SHP77 treated with DMSO at 0.1 percent for 48 hours (cell line): Measurements from ENCODE around the gene PNMT.

Experiments used
- DNase-seq: peaks from one replicate; lab custom pipeline; 2025; lab: John Stamatoyannopoulos, UW

The PNMT gene

GRCh38 chr17:39633570-39634183, 34.6 kb upstream of the PNMT start:
- DNase-seq, result no peak

- peak; percentile 44 for DNase-seq
These were observed 33.8 kb upstream of the PNMT start for GRCh38 chr17:39634384-39634871.

DNA sequence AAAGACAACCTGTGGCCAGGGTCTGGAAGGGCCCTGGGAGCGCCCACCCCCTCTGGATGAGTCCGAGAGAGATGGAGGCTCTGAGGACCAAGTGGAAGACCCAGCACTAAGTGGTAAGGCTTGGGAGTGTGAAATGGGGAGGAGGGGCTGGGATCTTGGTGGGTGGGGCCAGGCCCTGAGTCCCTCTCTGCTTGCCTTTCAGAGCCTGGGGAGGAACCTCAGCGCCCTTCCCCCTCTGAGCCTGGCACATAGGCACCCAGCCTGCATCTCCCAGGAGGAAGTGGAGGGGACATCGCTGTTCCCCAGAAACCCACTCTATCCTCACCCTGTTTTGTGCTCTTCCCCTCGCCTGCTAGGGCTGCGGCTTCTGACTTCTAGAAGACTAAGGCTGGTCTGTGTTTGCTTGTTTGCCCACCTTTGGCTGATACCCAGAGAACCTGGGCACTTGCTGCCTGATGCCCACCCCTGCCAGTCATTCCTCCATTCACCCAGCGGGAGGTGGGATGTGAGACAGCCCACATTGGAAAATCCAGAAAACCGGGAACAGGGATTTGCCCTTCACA, 32.6 kb upstream of the PNMT start:
- no peak for DNase-seq

DNA sequence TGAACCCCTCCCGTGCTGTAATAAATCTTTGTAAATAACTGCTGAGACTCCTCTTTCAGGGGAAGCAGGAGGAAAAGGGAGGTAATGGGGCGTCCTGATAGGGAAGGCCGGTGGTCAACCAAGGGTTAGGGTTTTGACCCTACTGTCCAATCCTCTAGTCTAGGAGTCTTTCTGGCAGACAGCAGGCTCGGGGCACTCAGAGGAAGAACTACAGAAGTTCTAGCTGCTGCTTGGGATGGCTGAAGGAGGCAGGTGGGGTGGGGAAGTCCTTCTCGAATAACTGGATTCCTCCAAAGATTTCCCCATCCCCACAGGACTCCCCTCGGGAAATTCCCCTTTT, 31.7 kb upstream of the PNMT start:
- no peak for DNase-seq

DNA sequence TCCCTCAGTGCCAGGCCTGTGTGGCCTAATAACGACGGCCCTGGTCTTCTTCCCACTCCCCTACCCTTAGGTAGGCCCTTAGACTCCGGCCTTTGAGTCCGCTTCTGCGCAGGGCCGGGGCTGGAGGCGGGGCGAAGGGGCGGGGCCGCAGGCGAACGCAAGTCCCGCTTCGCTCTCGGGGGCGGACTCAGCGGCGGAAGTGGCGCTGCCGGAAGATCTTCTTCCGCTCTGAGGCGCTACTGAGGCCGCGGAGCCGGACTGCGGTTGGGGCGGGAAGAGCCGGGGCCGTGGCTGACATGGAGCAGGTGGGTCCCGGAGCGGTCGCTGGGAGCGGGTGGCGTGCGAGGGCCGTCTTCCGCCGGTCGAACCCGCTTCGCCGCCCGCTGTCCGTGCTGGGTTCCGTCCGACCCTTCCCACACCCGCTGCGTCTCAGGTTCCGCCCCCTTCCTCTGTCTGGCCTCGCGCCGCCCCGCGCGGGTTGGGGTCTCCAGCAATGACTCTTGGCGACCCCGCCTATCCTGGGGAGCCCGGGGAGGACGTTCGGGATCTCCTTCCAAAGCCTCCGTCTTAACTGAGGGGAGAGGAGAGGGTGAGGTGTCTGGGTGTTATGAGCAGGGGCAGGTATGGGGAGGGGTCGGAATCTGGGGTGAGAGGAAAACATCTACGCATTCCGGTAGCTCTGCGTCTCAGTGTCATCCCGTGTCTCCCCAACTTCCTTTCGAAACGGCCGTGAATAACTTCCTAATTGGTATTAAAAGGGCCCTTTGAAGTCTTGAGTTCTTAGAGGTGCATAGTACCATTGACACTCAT, 31.1 kb upstream of the PNMT start, which contains the start of gene STARD3:
TSS of gene STARD3 (plus strand) at position 218 of the 810 bp plus-strand sequence. CDS start 16,388 bp downstream, outside the sequence.
- DNase-seq, result peak; percentile 27

DNA sequence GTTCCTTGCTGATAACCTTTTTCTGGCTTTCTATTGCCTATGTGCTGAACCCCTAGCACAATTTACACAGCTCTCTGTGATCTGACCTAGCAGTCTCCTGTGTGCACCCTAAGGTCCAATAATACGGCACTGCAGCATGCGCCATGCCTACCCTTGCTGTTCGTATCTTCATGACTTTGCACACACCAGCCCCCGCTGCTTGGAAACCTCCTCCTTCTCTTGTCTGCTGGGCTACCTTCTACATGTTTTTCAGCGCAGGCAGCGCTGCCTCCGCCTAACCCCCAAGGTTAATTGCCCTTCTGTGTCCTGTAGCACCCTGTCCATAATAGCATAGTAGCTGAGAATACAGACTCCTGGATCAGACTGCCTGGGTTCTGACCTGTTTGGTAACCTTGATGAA, 29.9 kb upstream of the PNMT start:
- no peak for DNase-seq

DNA sequence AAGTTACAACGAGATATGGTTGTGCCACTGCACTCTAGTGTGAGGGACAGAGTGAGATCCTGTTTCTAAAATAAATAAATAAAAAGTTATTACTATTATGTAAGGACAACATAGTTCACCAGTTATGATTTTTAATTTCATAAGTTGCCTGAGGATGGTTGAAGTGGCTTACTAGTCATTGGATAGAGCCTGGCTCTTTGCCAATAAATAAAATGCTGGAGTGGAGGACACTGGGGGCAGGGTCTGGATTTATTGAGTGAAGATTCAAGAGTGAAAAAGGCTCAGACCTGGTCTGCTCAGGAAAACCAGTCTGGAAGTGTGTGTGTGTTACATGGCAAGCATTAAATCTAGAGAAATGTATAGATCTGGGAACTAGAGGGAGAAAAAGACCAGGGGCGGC, 29.2 kb upstream of the PNMT start:
- no peak for DNase-seq

GRCh38 chr17:39639566-39640458, 28.4 kb upstream of the PNMT start:
- no peak for DNase-seq

- DNase-seq, result no peak
These were observed 27.6 kb upstream of the PNMT start for GRCh38 chr17:39640591-39641031.

DNA sequence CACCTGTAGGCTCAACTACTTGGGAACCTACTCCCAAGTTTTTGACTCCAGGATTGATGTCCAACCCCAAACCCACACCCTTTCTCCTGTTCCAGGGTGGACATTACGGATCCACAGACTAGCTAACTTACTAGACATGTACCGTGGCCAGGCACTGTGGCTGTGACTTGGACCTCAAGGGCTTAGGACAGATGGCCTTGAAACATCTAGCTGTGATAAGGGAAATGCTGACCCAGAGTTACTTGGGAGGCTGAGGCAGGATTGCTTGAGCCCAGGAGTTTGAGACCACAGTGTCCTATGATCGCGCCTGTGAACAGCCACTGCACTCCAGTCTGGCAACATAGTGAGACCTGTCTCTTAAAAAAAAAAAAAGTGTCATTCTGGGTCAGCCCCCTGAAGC, 27.2 kb upstream of the PNMT start:
- no peak for DNase-seq

- no peak for DNase-seq
These were observed 26.4 kb upstream of the PNMT start for GRCh38 chr17:39641883-39642282.

DNA sequence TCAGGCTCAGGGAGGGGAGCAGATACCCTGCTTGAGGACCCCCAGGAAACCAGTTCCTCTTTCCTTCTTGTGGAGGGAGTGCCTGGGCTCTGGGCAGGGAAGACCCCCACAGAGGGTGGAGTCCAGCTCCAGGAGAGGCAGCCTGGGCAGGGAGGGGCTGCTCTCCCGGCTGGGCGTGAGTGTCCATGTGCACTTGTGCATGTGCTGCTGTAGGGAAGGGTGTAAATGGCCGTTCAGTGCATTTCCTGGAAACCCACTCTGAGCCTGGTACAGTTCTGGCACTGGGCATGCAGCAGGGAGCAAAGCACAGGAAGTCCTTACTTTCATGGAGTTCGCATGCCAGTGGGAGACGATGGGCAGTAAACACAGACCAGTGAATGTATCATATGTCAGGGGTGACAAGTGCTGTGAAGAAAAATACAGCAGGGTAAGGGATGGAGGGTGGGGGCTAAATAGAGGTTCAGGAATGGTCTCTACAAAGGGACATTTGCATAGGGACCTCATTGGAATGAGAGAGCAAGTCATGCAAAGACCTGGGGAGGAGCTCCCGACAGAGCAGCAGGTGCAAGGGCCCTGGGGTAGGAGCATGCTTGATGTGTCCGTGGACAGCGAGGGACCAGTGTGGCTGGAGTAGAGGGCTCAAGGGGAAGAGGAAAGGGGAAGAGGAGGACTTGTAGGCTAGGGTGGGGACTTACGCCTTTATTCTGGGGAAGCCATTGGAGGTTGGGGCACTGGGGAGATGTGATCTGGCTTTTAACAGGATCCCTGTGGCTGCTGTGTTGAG, 25.8 kb upstream of the PNMT start:
- no peak for DNase-seq

DNA sequence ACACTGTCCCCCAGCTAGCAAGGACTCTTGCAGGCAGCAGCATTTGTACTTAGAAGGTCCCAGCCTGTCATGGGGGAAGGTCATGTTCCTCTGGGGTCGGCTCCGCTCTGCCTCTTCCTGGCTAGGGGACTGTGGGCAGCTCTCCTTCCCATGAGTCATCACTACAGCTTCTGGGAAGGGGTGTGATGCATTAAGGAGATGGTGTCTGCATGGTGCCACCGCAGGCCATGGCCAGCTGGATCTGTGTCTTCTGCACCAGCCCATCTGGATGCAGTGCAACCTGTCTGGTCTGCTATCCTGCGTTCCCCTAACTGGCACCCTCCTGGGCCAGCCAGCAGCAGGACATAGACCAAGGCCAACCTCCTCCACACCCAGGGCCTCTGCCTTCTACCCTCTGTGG, 25.0 kb upstream of the PNMT start:
- no peak for DNase-seq

GRCh38 chr17:39647256-39647655, 21.0 kb upstream of the PNMT start:
- DNase-seq, result no peak

GRCh38 chr17:39648616-39649366, 19.5 kb upstream of the PNMT start:
- no peak for DNase-seq

DNA sequence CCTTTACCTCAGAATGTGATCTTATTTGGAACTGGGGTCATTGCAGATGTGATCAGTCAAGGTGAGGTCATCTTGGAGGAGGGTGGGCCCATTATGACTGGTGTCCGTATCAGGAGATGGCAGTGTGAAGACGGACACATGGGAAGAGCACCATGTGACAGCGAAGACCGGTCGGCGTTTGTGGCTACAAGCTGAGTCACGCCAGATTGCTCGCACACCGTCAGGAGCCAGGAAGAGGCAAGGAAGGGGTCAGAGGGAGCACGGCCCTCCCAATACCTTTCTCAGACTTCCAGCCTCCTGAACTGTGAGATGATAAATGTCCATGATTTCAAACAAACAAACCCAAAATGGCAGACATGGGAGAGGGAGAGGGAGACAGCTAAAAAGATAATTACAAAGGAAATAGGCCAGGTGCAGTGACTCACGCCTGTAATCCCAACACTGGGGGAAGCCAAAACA, 18.1 kb upstream of the PNMT start:
- peak; percentile 23 for DNase-seq

- no peak for DNase-seq
These were observed 16.2 kb upstream of the PNMT start for GRCh38 chr17:39651923-39652586.

GRCh38 chr17:39652587-39653315, 15.5 kb upstream of the PNMT start:
- no peak for DNase-seq

- DNase-seq, result no peak
These were observed 15.0 kb upstream of the PNMT start for GRCh38 chr17:39653316-39653661.
